GM12873 (cell line): ENCODE measurements around the gene LPCAT2.

Source experiments
- CTCF ChIP-seq: IDR thresholded peaks from 2 replicates; pipeline ENCODE4 v1.5.1; 2012; ENCODE audit warnings: low read depth, mild to moderate bottlenecking, moderate library complexity, low read length, control low read depth; ENCODE audit not compliant: insufficient read depth; ENCODE audit errors: missing control alignments

The LPCAT2 gene

GRCh38 chr16:55468352-55468990 lies 40.4 kb upstream of the LPCAT2 start:
- TF ChIP-seq CTCF, result no peak

- TF ChIP-seq CTCF, result no peak
Observed at GRCh38 chr16:55469821-55470532, 38.9 kb upstream of the LPCAT2 start.

- no peak for TF ChIP-seq CTCF
Observed at GRCh38 chr16:55470533-55471371, 38.1 kb upstream of the LPCAT2 start.

GRCh38 chr16:55471448-55472097 lies 37.3 kb upstream of the LPCAT2 start:
- TF ChIP-seq CTCF, result no peak

- TF ChIP-seq CTCF, result no peak
Observed at GRCh38 chr16:55473587-55473986, 35.3 kb upstream of the LPCAT2 start.

GRCh38 chr16:55474821-55475220 lies 34.1 kb upstream of the LPCAT2 start:
- no peak for TF ChIP-seq CTCF
